Limb (tissue), 2 donors: ENCODE results near the gene PRCD.

ENCODE experiments used
- DNase-seq, 2 donors: peaks; one replicate each; pipeline ENCODE4 v3.0.0-alpha.2; 2016; ENCODE audit errors: extremely low spot score in 2 of 2

Gene PRCD

GRCh38 chr17:76570457-76570856 lies 30.6 kb downstream of the PRCD start:
- DNase-seq = no peak

DNA sequence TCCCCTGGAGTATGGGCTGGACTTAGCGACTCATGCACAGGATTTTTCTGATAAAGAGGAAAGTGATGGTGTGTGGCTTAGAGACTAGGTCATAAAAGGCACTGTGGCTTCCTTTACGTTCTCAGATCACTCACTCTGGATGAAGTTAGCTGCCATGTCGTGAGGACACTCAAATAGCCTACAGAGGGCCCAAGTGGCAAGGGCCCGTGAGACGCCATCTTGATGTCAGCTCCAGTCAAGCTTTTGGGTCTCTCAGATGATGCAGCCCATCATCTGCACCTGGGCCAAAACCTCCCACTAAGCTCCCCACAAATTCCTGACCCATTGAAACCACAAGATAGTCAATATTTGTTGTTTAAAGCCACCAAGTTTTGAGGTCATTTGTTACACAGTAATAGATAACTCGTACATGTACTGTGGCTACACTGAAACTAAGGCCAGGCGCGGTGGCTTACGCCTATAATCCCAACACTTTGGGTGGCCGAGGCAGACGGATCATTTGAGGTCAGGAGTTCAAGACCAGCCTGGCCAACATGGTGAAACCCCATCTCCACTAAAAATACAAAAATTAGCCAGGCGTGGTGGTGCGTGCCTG lies 31.1 kb downstream of the PRCD start:
- DNase-seq = no peak

DNA sequence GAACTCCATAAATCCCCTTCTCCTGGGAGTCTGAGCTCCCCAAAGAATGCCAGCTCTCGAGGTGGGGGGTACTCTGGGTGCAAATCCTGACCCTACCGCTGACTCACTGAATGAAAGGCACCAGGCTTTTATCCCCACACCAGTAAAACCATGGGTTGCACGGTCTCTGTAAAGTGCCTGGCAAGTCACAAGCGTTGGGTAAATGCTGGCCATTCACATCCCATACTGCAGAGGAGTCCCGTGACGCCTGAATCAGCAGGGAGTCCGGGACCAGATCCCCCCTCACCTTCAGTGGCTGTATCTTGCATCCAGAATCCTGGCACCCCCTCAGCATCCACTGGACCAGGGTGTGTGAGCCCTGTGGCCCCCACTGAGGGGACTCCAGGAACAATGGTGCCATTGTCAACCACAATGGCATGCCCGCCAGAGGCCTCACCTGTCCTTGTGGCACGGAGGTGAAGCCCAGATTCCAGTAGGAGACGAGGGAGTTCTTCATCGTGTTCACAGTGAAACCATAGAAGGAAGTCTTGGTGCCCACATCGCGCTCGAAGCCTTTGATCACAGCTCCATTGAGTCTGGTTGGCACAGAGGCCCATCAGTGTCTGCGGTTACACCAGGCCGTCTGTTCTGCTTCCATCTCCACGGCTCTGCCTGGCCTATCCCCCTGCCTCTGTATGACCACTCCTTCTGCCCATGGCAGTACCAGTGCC lies 32.5 kb downstream of the PRCD start:
- no peak for DNase-seq

DNA sequence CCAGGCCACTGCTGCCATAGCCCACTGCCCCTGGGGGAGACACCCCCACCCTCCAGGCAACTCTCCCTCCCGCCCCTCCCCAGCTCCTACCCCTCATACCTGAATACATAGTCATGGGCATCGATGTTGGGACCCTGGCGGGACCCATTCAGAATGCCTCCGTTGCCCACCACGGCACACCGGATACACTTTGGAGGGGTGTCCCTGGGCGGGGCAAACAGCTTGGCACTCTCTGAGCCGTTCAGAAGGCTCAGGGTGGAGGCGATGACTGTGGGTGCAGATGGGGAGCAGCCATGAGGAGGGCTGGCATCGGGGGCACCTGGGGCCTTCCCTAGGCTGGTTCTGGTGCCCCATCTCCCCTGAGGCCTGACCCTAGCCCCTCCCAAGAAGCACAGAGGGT lies 33.3 kb downstream of the PRCD start:
- DNase-seq = no peak

- DNase-seq = no peak
Observed at GRCh38 chr17:76574166-76574565, 34.3 kb downstream of the PRCD start.

DNA sequence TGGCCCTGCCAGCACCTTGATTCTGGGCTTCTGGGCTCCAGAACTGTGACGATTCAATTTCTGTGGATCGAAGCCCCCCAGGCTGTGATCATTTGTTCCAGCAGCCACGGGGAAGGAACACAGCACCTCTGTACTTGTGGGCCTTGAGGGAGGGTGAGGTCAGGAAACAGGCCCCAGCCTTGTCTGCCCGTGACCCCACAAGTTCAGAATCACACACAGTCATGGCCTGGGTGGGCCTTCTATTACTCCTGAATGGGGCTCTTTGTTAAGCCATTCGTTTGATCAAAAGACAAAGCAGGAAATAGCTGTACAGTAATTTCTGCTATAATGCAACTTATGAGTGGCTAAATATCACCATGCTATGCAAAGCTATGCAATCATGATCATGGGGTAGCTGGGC lies 35.7 kb downstream of the PRCD start:
- DNase-seq = no peak

GRCh38 chr17:76576189-76576588 lies 36.3 kb downstream of the PRCD start:
- DNase-seq = no peak

- no peak for DNase-seq
Observed at GRCh38 chr17:76577876-76578275, 38.0 kb downstream of the PRCD start.

DNA sequence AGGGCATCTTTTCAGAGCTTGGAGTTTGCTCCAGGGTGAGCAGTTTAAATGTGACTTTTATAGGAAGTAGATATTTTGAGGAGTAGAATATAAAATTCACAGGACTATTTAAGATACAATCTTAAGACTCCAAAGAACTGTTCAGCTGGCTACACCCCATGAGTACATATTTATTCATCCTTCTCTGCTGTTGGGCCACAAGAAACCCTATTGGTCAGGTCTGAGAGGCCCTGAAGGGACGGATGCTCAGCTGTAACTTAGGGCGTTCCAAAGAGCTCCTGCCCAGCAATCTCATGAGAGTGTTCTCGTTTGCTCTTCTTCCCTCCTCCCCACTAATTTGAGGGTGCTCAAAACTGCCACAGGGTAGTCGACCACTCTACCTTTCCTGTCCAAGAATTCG lies 38.5 kb downstream of the PRCD start:
- DNase-seq = no peak

- no peak for DNase-seq
Observed at GRCh38 chr17:76579281-76579680, 39.4 kb downstream of the PRCD start.

- DNase-seq = no peak
Observed at GRCh38 chr17:76581515-76581914, 41.7 kb downstream of the PRCD start.

- no peak for DNase-seq
Observed at GRCh38 chr17:76582660-76583059, 42.8 kb downstream of the PRCD start.

DNA sequence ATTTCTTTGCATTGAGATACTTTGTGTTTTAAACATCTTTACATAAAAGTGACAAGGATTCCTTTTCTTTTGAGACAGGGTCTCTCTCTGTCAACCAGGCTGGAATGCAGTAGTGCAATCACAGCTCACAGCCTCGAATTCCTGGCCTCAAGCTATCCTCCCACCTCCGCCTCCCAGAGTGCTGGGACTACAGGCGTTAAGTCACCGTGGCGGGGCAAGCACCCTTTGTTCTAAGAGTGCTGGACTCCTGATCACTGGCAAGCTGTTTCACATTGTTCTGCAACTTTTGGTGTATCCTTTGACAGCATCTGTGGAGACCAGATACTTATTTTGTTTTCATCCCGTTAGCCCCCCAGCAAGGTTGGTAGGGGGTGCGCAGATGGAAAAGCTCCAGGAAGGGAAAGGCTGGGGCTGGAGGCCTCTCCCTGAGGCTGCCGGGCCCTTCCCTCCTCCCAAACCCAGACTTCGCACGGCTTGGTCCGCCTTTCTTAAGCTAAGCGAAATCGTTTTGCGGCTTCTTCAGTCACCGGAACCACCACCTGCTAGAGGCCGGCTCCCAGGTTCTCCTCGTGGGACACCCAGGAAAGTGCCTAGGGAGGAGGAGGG lies 44.7 kb downstream of the PRCD start:
- DNase-seq = no peak

DNA sequence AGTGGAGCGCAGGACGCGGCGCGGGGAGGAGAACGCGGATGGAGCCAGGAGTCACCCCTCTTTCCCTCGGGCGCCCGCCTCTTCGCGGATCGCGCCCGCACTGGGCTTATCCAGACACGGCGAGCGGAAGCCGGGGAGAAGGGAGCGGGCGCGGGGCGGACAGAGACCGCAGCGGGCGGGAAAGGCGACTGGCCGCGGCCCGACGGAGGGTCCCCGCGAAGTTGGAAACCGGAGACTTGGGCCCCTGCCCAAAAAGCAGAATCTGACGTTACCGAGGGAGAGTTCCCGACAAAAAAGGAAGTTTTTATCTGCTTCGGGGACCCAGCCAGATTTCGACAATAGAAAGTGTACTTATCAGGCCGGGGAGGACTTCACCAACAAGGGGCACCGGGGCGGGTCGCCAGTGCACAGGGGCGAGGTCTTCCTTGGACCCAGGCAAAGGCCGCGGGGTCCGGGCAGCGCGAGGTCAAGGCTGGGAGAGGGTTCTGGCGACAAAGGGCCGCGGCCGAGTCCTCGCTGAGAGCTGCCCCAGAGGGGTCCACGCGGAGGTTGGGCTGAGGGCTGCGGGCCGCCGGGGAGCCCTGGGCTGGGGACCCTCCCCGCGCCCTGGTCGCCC lies 45.3 kb downstream of the PRCD start:
- DNase-seq = peak in 1 of 2 donors; percentile 55

- peak in 1 of 2 donors; percentile 66 for DNase-seq
Observed at GRCh38 chr17:76585649-76586593, 46.1 kb downstream of the PRCD start, which contains the start of gene ST6GALNAC2. Gene ST6GALNAC2 (minus strand): TSS chr17:76585860. CDS start chr17:76585808, 52 bp downstream.

GRCh38 chr17:76586741-76587487 lies 47.1 kb downstream of the PRCD start:
- no peak for DNase-seq

- no peak for DNase-seq
Observed at GRCh38 chr17:76588182-76588581, 48.3 kb downstream of the PRCD start.

GRCh38 chr17:76593384-76593826 lies 53.6 kb downstream of the PRCD start:
- DNase-seq = no peak

- no peak for DNase-seq
Observed at GRCh38 chr17:76593959-76594358, 54.1 kb downstream of the PRCD start.

GRCh38 chr17:76594690-76595089 lies 54.8 kb downstream of the PRCD start:
- DNase-seq = no peak
